Stomach (tissue), 4 donors: ENCODE measurements around the gene USP9X.

Experiments used
- EP300 ChIP-seq: sonication (generic); formaldehyde crosslinking; IDR thresholded peaks from one replicate; pipeline ENCODE4 v1.6.1; 2017; ENCODE audit warnings: antibody characterized with exemption
- POLR2A ChIP-seq, 4 donors: fragments of 450-650 bp; IDR thresholded peaks; one replicate each; pipeline ENCODE4 v1.6.1; 2016; ENCODE audit warnings: antibody characterized with exemption in 4 of 4, control low read depth in 2 of 4, mild to moderate bottlenecking in 1 of 4, moderate library complexity in 1 of 4
- POLR2AphosphoS5 ChIP-seq, 3 donors: sonication (generic); formaldehyde crosslinking; IDR thresholded peaks; one replicate each; pipeline ENCODE4 v1.6.1; 2016; ENCODE audit warnings: antibody characterized with exemption in 3 of 3
- TF ChIP-seq, protein P1 (sequence below), 7 experiments: fragments of 450-650 bp in 4 of 7; fragments of 200-600 bp in 3 of 7; sonication (generic) in 3 of 7; IDR thresholded peaks; one replicate each; pipeline ENCODE4 v1.5.1; 2016 to 2019; ENCODE audit warnings: antibody characterized with exemption in 7 of 7, control low read depth in 2 of 7, mild to moderate bottlenecking in 1 of 7

GRCh38 chrX:41240509-41240908, 155.3 kb downstream of the USP9X start:
- TF ChIP-seq, protein P1, sequence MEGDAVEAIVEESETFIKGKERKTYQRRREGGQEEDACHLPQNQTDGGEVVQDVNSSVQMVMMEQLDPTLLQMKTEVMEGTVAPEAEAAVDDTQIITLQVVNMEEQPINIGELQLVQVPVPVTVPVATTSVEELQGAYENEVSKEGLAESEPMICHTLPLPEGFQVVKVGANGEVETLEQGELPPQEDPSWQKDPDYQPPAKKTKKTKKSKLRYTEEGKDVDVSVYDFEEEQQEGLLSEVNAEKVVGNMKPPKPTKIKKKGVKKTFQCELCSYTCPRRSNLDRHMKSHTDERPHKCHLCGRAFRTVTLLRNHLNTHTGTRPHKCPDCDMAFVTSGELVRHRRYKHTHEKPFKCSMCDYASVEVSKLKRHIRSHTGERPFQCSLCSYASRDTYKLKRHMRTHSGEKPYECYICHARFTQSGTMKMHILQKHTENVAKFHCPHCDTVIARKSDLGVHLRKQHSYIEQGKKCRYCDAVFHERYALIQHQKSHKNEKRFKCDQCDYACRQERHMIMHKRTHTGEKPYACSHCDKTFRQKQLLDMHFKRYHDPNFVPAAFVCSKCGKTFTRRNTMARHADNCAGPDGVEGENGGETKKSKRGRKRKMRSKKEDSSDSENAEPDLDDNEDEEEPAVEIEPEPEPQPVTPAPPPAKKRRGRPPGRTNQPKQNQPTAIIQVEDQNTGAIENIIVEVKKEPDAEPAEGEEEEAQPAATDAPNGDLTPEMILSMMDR (IDR thresholded peaks at IDR 0.05), result no peak
- TF ChIP-seq POLR2A (IDR thresholded peaks at IDR 0.05) (no peak), POLR2AphosphoS5 (IDR thresholded peaks at IDR 0.05) (no peak), EP300 (no peak)
